BLaER1 treated with 17β-estradiol and CSF1 and Interleukin-3, amounts not matched to agents 10 nM and 100 nM (cell line): ENCODE data around the gene ZBTB20.

Source experiments
- H3K27ac ChIP-seq, 11 experiments: shearing (Covaris generic); formaldehyde crosslinking; 2 replicates each; pipeline ENCODE4 v1.8.1; 2022
- H3K27me3 ChIP-seq, 11 experiments: shearing (Covaris generic); formaldehyde crosslinking; 2 replicates each; pipeline ENCODE4 v1.8.1; 2022
- H3K36me3 ChIP-seq, 11 experiments: shearing (Covaris generic); formaldehyde crosslinking; 2 replicates each; pipeline ENCODE4 v1.8.1; 2022
- H3K4me1 ChIP-seq, 10 experiments: shearing (Covaris generic); formaldehyde crosslinking; 2 replicates each; pipeline ENCODE4 v1.8.1; 2022
- H3K4me2 ChIP-seq, 11 experiments: shearing (Covaris generic); formaldehyde crosslinking; 2 replicates each; pipeline ENCODE4 v1.8.1; 2022
- H3K4me3 ChIP-seq, 10 experiments: shearing (Covaris generic); formaldehyde crosslinking; 2 replicates each; pipeline ENCODE4 v1.8.1; 2022
- H3K9ac ChIP-seq, 11 experiments: shearing (Covaris generic); formaldehyde crosslinking; 2 replicates each; pipeline ENCODE4 v1.8.1; 2022
- H3K9me3 ChIP-seq, 11 experiments: shearing (Covaris generic); formaldehyde crosslinking; replicated peaks in 1 of 11; 2 replicates each; pipeline ENCODE4 v1.8.1; 2022
- H4K20me1 ChIP-seq, 11 experiments: shearing (Covaris generic); formaldehyde crosslinking; 2 replicates each; pipeline ENCODE4 v1.8.1; 2022
- Cebpa-rat ChIP-seq, 11 experiments: shearing (Covaris generic); IDR thresholded peaks; 2 replicates each; pipeline ENCODE4 v1.8.1; 2022

The ZBTB20 gene

DNA sequence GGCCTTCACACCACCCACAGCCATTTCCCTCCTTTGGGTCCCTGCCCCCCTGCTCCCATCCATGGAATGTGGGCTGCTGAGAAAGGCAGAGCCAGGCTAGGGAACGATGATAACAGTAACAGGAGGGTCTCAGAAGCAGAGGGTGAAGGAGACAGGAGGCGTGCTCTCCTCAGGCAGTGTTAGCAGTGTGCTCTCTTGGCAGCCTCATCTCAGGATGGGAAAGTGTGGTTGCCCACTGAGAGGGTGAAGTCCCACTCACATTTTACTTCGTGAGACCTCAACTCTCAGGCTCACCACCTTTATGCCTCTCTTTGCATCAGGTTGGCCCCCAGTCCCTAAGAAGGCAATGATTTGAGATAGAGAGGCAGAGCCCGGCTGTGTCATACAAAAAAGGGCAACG lies 828.8 kb downstream of the ZBTB20 start:
- no peak overlapping the region for H3K27ac ChIP-seq
- H3K9me3 ChIP-seq = no peaks in the 10 kb centered on the region
- H3K4me1 ChIP-seq = peaks cover 0 to 4% (median 0%) of the 10 kb centered on the region in 10 experiments; a peak in 1 of 20 replicates
- no peak overlapping the region for H3K4me2 ChIP-seq
- H3K27me3 ChIP-seq = no peaks in the 10 kb centered on the region
- H4K20me1 ChIP-seq = no peaks in the 10 kb centered on the region
- H3K4me3 ChIP-seq = no peak overlapping the region
- TF ChIP-seq Cebpa-rat (IDR thresholded peaks at IDR 0.05) = no peak
- H3K36me3 ChIP-seq = no peaks in the 10 kb centered on the region
- no peak overlapping the region for H3K9ac ChIP-seq

DNA sequence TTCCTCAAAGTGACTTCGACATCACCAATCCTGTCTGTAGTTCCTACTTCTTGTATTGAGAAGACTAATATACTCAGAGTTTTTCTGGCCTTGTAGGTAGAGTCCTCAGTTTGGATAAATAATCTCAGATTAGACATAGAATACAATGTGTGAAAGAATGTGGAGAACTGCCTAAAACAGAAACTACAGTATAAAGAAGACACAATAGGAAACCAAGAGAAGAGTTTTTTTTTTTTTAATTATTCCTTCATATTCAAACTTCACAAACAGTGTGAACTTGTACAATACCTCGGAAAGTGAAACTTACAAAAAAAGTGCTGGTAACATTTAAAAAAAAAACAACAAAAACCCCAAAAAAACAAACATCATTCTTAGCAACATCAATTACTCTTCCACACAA lies 832.8 kb downstream of the ZBTB20 start:
- H3K36me3 ChIP-seq = no peaks in the 10 kb centered on the region
- H3K27ac ChIP-seq = no peak overlapping the region
- H4K20me1 ChIP-seq = no peaks in the 10 kb centered on the region
- no peaks in the 10 kb centered on the region for H3K9me3 ChIP-seq
- H3K9ac ChIP-seq = no peak overlapping the region
- H3K4me3 ChIP-seq = no peak overlapping the region
- TF ChIP-seq Cebpa-rat (IDR thresholded peaks at IDR 0.05) = no peak
- no peak overlapping the region for H3K4me2 ChIP-seq
- H3K27me3 ChIP-seq = no peaks in the 10 kb centered on the region
- H3K4me1 ChIP-seq = peaks cover 0 to 4% (median 2%) of the 10 kb centered on the region in 10 experiments; a peak in 14 of 20 replicates

DNA sequence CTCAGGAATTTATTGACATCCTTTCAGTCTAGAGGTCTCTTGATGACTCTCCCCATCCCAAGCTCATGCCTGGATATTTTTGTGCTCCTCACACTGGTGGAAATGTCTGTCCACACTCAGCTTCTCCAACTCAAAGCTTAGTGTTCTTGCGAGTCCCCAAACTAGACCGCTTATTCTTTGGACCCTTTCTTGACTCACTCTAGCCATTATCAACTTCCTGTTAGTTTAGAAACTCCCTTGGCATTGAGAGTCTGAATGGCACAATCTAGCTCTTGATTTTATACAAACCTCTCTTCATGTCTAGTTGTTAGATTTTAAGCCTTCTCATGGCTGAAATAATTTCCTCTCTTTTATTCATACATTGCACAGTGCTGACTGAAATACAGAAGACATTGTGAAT lies 833.7 kb downstream of the ZBTB20 start:
- H3K36me3 ChIP-seq = no peaks in the 10 kb centered on the region
- H3K9ac ChIP-seq = no peak overlapping the region
- no peak overlapping the region for H3K27ac ChIP-seq
- no peaks in the 10 kb centered on the region; a peak in 1 of 22 replicates for H4K20me1 ChIP-seq
- H3K4me2 ChIP-seq = no peak overlapping the region
- no peaks in the 10 kb centered on the region for H3K9me3 ChIP-seq
- no peak overlapping the region for H3K4me3 ChIP-seq
- no peaks in the 10 kb centered on the region for H3K27me3 ChIP-seq
- no peak for TF ChIP-seq Cebpa-rat (IDR thresholded peaks at IDR 0.05)
- peaks cover 8 to 12% (median 10%) of the 10 kb centered on the region in 10 experiments for H3K4me1 ChIP-seq

DNA sequence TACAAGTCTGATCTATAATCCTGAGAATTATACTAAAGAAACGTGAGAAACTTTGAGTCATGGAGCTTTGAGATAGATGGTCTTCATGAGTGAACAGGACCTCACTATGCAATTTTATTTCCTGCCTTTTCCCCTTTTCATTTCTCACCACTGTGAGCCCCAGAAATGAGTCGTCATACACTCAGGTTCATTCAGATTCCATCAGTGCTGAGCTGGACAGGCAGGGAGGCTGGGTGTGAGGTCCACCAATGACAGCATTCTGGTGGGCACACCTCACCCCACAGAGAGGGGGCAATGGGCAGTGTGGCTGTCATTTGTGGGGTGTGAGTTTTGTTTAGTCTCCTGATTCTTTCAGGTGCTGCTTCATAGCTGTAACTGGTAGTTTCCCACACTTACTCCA lies 836.4 kb downstream of the ZBTB20 start:
- H3K4me3 ChIP-seq = no peak overlapping the region
- H3K27me3 ChIP-seq = no peaks in the 10 kb centered on the region
- H3K9ac ChIP-seq = no peak overlapping the region
- H4K20me1 ChIP-seq = no peaks in the 10 kb centered on the region; a peak in 1 of 22 replicates
- peaks cover 10 to 15% (median 13%) of the 10 kb centered on the region in 10 experiments for H3K4me1 ChIP-seq
- H3K4me2 ChIP-seq = no peak overlapping the region
- no peak overlapping the region for H3K27ac ChIP-seq
- no peaks in the 10 kb centered on the region for H3K36me3 ChIP-seq
- no peaks in the 10 kb centered on the region for H3K9me3 ChIP-seq
- TF ChIP-seq Cebpa-rat (IDR thresholded peaks at IDR 0.05) = no peak

DNA sequence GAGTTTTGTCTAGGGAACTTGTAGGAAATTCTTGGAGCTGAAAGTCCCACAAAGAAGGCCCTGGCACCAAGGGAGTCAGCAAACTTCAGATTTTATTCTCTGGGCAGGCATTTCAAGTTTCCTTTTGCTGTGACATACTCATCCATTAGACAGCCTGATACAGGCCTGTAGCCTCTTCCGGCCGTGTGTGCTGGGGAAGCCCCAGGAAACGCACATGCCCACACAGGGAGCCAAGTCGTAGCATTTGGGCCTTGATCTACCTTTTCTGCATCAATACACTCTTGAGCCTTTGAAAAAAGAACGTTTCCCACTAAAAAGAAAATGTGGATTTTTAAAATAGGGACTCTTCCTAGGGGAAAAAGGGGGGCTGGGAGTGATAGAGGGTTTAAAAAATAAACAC lies 838.3 kb downstream of the ZBTB20 start:
- H3K4me2 ChIP-seq = peak overlapping the region; percentile 53 to 74 (median 61)

DNA sequence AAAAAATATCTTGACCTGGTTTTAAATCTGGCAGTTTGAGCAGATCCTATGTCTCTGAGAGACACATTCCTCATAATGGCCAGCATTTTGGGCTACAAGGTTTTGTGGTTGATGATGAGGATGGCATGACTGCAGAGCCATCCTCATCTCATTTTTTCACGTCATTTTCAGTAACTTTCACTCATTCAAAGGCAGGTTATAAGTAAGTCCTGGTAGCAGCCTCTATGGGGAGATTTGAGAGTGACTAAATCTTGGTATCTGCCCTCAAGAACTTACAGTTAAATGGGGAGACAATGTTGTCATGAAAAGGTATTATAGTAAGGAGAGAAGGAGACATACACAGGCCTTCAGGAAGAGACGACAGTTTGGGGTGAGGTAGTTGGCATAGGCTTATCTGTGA lies 838.7 kb downstream of the ZBTB20 start:
- peak overlapping the region; percentile 53 to 74 (median 61) for H3K4me2 ChIP-seq
- no peak overlapping the region for H3K4me3 ChIP-seq
- H3K27ac ChIP-seq = peak overlapping the region in 4 of 11 experiments; percentile 10 to 43 (median 26); a peak in 5 of 22 replicates
- H3K9ac ChIP-seq = peak overlapping the region in 1 of 11 experiments; percentile 14; a peak in 1 of 22 replicates
- H4K20me1 ChIP-seq = no peaks in the 10 kb centered on the region; a peak in 1 of 22 replicates
- TF ChIP-seq Cebpa-rat (IDR thresholded peaks at IDR 0.05) = no peak
- no peaks in the 10 kb centered on the region for H3K36me3 ChIP-seq
- no peaks in the 10 kb centered on the region for H3K9me3 ChIP-seq
- H3K27me3 ChIP-seq = no peaks in the 10 kb centered on the region
- H3K4me1 ChIP-seq = peaks cover 10 to 15% (median 13%) of the 10 kb centered on the region in 10 experiments

More for the DNA sequence above, 838.3 kb downstream of the ZBTB20 start:
- Histone ChIP-seq H3K9ac (peak overlapping the region in 1 of 11 experiments; percentile 14; a peak in 1 of 22 replicates), H3K4me3 (no peak overlapping the region), H3K36me3 (no peaks in the 10 kb centered on the region), H3K4me1 (peaks cover 10 to 15% (median 13%) of the 10 kb centered on the region in 10 experiments), H3K27me3 (no peaks in the 10 kb centered on the region), H3K9me3 (no peaks in the 10 kb centered on the region), H4K20me1 (no peaks in the 10 kb centered on the region; a peak in 1 of 22 replicates), H3K27ac (peak overlapping the region in 5 of 11 experiments; percentile 10 to 46 (median 20); a peak in 6 of 22 replicates)
- no peak for TF ChIP-seq Cebpa-rat (IDR thresholded peaks at IDR 0.05)

DNA sequence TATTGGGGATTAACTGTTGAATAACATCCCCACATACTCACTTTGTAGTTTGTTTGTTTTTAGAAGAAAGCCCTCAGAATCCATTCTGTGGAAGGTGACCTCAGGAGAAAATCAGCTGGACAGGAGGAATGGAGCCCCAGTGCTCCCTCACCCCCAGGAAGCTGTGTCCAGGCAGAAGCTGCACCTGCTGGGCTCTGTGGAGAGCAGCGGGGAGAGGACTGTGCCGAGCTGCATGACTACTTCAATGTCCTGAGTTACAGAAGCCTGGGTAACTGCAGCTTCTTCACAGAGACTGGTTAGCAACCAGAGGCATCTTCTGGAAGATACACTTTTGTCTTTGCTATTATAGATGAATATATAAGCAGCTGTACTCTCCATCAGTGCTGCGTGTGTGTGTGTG lies 839.3 kb downstream of the ZBTB20 start:
- Histone ChIP-seq H3K27me3 (no peaks in the 10 kb centered on the region), H3K36me3 (no peaks in the 10 kb centered on the region), H3K9ac (no peak overlapping the region), H3K4me3 (no peak overlapping the region), H3K4me1 (peaks cover 10 to 15% (median 13%) of the 10 kb centered on the region in 10 experiments), H4K20me1 (no peaks in the 10 kb centered on the region; a peak in 1 of 22 replicates), H3K27ac (no peak overlapping the region), H3K9me3 (no peaks in the 10 kb centered on the region), H3K4me2 (no peak overlapping the region)
- no peak for TF ChIP-seq Cebpa-rat (IDR thresholded peaks at IDR 0.05)

DNA sequence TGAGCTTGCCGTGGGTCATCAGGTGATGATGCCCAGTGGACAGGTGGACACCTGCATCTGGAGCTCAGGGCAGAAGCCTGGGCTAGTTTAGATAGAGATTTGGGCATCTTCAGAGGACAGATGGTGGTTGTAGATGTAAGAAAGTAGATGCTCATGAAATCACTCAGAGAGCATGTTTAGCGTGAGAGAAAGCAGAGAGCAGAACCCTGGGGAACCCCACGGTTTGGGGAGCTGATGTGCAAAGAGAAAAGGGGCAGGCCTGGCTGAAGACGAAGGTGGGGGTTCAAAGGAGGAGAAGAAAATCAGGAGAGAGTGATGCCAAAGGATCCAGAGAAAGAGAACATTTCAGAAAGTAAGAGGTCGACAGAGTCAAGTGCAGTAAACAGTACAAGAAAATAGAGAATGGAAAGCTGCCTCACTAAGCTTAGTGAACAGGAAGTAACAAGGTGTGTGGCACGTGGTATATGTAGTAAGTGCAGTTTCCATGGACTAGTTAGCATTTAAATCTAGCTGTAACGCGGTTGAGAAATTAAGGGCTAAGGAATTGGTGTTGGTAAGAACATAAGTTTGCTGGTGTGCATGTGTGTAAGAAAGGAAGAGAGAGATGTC lies 839.8 kb downstream of the ZBTB20 start:
- Histone ChIP-seq H3K4me2 (no peak overlapping the region), H3K9me3 (no peaks in the 10 kb centered on the region)

DNA sequence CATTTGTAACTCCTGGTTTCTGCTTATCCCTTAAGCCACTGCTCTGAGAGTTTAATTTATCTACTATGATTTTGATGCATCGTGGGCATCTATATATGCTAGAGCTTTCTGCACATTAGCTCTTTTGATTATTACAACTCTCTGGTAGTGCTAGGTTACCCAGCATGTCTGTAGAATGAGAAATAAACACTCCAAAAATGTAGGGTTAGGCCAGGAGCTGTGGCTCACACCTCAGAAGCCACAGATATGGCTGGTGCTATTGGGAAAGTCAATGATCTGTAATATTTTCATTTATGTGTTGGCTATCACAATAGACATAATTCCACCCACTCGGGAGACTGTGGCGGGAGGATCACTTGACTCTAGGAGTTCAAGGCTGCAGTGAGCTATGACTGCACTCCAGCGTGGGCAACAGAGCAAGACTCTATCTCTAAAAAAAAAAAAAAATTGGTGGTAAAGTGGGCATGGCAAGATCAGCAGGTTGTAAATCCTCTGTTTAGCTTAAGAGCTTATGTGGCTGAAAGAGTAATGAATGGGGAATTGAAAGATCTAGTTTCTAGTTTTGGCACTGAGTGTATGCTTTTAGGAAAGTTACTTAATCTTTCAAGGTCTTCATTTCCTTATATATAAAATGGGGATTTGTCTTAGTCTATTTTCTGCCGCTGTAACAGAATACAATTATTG lies 847.0 kb downstream of the ZBTB20 start:
- Histone ChIP-seq H3K27ac (no peak overlapping the region), H3K9me3 (no peaks in the 10 kb centered on the region), H3K27me3 (no peaks in the 10 kb centered on the region), H3K36me3 (no peaks in the 10 kb centered on the region), H3K9ac (no peak overlapping the region), H3K4me2 (no peak overlapping the region), H3K4me1 (no peaks in the 10 kb centered on the region), H3K4me3 (no peak overlapping the region), H4K20me1 (no peaks in the 10 kb centered on the region)
- TF ChIP-seq Cebpa-rat (IDR thresholded peaks at IDR 0.05) = no peak

More for the DNA sequence above, 839.8 kb downstream of the ZBTB20 start:
- H3K4me3 ChIP-seq = no peak overlapping the region
- H3K9ac ChIP-seq = no peak overlapping the region
- H3K4me1 ChIP-seq = peaks cover 10 to 15% (median 13%) of the 10 kb centered on the region in 10 experiments
- TF ChIP-seq Cebpa-rat (IDR thresholded peaks at IDR 0.05) = no peak
- H3K27ac ChIP-seq = no peak overlapping the region
- H3K27me3 ChIP-seq = no peaks in the 10 kb centered on the region
- no peaks in the 10 kb centered on the region for H3K36me3 ChIP-seq
- H4K20me1 ChIP-seq = no peaks in the 10 kb centered on the region; a peak in 1 of 22 replicates
